NCI-H82 treated with DMSO at 0.1 percent for 48 hours (cell line): ENCODE results near the gene CST9L.

Source experiments
- DNase-seq: peaks from one replicate; lab custom pipeline; 2025; ENCODE audit not compliant: unreplicated experiment; lab: John Stamatoyannopoulos, UW

Gene CST9L

DNA sequence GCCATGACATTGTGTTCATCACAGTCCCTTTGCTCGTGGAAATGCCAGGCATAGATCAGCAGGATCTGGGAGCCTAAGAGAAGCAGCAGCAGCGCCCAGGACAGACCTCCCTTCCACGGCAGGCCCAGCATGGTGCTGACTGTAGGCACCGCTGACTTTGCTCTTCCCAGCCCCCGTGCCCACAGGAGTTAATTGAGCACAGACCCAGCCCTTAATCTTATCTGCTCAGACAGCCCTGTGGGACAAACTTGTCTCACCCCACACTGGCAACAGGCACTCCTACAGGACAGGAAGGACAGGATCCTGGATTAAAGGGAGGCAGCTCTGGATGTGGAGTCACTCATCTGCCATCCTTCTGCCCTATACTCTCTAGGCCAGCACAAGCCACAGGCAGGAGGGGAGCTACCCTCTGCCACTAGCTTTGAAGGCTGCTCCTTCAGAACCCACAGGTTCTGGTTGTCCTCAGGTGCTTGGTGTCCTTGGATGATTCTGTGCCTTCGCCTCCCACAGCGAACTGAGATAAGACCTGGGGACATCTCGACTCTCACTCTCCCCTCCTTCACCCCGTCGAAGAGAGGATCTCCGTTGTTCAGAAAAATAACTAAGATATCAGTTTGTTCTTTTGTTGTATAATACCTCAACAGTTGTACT lies at the start of gene CST9L:
Gene CST9L (minus strand): TSS at position 165 of the 651 bp plus-strand sequence. CDS start 34 bp downstream, at position 131.
- no peak for DNase-seq

DNA sequence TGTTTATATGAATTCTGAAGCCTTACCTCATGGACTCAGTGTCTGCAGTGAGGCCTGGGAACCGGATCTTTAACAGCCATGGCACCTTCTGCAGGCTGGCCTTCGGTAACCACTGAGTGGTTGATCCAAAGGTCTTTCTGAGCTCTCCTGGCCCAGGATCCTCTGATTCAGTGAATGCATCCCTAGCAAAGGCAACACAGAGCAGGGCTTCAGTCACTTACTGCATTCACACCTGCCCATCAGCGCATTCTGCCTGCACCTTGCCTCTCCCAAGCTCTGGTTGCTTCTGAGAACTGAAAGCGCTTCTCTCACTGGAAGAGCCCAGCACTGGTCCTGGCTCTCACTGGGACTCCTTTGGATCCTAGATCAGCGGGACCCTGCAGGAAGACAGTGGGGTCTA lies 45.9 kb upstream of the CST9L start:
- no peak for DNase-seq

DNA sequence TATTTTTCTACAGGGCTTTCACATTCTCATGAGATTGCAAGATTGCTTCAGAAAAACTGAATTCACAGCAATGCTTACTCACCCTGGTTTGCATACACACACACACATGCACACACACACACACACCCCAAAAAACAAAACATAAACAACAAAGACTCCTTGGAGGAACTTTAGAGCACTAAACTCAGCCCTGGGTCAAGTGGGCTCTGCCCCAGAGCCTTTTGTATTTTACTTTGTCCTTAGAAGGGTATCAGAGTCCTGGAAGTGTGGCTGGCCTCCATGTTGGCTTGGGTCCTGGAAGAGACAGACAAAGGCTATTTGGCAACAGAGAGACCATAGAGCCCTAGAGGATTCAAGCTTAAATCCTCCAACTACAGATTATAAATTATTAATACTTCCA lies 45.4 kb upstream of the CST9L start:
- DNase-seq: no peak

DNA sequence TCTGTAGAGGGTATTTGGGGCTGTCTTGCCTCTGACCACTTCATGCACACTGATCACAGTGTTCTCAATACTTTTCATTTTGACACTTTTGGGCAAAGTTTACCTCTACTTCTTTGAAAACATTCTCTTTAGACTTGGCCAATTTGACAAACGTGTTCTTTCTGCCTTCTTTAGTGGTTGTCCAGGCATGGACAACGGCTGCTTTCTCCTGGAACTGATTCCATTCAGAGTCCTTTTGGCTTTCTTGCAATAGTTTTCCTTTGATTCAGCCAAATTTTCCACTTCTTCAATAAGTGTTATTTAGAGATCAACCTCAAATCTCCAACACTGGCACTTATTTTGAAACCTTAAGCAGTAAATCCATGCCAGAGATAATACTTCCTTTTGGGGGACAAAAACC lies 44.1 kb upstream of the CST9L start:
- DNase-seq: no peak

GRCh38 chr20:23609486-23610109 lies 41.3 kb upstream of the CST9L start:
- DNase-seq: no peak

DNA sequence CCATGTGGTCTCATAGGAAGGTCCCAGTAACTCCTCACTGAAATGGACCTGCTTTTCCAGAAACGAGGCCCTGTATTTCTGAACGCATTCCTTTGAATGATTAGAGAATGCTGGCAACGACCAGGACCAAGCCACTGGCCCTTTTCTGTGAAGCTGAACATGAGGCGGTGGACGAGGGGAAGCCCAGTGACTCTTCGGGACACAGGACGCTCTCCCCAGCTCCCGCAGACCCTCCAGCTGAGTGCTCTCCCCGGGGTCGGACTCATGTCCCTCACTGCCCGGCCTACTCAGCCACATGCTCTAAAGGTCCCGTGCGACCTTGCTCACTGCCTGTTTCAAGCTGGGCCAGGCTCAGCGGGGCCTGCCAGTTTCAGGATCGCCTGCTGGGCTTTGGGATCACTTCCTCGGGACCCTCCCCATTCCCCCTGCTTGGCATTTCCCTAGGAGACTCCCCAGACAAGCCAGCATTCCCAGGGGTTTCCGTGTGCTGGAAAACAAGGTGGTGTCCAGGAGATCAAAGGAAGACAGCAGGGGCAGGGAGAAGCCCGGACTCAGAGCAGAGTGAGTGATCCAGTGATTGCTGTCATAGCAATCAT lies 40.1 kb upstream of the CST9L start:
- DNase-seq: no peak

DNA sequence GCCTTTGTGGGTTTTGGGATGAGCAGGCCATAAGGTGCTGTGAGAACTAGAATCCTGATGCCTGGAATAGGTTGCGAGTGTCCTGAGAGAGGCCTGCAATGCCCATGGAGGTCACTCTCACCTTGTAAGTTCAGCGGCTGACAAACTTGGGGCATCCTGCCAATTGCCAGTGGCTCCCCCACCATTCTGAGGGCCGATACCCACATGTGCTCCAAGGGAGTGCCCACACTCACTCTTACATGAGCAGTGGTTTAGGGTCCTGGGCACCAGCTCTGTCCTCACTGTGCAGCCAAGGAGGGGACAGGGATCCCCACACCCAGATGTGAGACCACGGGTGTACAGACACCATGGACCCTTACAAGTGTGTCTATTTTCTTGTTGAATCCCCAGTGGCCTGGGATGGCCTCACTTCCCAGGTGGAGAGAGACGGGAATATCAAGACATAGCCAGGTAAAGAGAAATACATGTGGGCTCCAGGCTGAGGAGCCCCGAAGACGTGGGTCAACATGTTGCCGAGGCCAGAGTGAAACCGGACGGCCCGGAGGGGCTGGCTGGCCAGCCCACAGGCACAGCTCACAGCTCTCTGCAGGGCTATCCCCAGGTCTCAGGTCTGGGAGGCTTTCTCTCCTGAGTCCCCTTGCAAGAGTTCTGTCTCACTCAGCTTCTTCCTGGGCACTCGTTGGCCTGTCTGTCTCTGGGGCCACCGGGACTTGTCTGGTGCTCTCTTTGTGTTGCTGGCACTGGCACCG lies 39.4 kb upstream of the CST9L start:
- DNase-seq: no peak

DNA sequence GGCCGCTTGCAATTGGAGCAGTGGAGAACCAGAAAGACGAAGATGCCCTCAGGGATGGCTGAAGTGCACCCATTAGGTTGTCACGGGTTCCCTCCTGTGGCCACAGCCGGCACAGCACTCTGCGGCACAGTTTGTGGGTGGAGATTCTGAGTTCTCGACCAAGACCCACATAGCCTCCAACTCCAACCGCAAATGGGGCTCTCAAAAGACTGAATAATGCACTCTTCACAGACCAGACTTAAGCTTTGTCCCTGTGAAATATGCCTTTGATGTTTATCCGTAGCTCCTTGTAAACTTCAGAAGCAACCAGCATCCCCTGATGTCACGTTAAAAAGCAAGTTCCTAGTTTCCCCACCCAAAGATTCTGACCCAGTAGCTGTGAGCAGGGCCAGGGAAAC lies 38.4 kb upstream of the CST9L start:
- peak; percentile 4 for DNase-seq

DNA sequence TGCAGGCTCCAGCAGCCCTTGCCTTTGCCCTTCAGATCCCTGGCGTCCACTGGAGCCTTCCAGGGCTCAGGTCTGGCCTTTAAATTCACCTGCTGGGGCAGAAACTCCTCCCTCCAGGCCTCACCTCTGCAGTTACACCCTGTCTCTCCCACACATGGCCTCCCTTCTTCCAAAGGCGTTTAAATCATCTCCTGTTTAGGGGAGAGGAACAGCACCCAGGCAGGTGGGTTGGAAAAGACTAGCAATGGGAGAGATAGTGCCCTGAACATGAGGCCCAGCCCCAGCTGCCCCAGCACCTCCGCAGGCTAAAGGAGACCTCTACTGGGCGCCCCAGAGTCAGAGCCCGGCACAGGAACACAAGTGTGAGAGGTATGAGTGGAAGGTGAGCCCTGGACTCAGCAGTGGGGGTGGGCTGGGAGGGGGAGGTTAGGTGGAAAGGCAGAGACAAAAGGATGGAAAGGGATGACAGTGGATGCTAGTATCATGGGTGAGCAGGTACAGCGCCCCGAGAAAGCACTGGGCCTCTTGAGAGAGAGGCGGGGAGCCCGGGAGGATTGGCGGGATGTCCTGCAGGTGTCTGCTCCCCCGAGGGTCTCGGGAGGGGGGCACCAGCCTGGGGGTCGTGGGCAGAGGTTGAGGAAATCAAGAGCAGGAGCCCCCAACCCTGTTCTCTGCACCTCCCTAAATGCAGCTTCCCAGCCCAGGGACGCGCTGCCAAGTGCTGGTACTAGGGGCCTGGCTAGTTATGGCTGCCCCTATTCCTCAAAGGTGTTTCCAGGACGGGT lies 37.8 kb upstream of the CST9L start, which contains the start of gene CST9:
Gene CST9 (minus strand): TSS at position 51 of the 785 bp plus-strand sequence. CDS start 53 bp downstream, outside the sequence.
- DNase-seq: no peak

DNA sequence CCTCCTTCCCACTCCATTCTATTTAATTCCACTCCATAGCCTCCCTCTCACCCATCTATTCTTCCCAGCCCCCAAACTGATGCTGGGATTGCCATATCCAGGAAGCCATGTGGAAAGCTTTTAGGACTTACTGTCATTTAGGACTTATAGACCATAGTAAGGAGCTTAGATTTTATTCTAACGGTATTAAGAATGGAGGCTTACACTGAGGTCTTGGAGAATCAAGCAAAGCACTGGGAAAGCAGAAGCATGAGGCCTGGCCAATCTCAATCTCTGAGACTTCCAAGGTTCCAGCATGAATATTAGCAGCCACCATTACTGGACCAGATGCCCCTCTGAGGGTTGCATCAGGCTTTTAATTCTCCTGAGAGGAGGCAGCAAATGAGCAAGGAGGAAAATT lies 36.0 kb upstream of the CST9L start:
- DNase-seq: peak; percentile 47

- no peak for DNase-seq
Observed at GRCh38 chr20:23603321-23603720, 35.0 kb upstream of the CST9L start.

DNA sequence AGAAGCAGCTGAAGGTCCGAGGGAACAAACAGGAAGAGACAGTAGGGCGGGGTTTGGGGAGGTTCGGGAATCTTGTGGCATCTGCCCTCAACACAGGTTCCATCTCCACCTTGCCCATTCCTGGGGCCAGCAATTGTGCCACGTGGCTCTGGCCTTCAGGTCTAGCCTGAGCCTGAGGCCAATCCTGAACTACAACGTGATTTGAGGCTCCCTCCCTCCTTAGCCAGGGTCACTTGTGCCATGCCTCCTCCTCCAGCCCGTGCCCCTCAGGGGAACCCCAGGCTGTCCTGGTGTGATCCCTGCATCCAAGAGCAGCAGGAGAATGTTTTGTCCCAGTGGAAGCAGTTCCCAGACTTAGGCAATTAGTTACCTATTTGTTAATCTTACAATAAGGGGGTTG lies 34.4 kb upstream of the CST9L start:
- DNase-seq: no peak

GRCh38 chr20:23602241-23602640 lies 34.0 kb upstream of the CST9L start:
- DNase-seq: no peak

DNA sequence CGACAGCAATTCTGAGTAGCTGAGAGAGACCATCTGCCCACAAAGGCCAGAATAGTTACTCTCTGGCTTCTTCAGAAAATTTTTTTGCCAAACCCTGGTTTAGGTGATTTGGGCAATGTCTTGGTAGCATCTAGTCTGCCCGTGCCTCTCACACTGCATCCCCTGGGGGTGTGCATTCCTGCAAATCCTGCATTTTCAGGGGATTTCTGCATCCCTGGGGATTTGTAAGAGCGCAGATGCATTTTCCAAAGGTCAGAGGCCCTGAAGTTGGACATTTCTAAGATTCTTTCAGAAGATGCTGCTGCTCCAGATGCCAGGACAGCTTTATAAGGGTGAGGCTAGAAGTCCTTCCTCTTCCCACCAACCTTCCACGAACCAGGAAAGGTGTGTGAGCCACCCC lies 33.4 kb upstream of the CST9L start:
- DNase-seq: no peak

DNA sequence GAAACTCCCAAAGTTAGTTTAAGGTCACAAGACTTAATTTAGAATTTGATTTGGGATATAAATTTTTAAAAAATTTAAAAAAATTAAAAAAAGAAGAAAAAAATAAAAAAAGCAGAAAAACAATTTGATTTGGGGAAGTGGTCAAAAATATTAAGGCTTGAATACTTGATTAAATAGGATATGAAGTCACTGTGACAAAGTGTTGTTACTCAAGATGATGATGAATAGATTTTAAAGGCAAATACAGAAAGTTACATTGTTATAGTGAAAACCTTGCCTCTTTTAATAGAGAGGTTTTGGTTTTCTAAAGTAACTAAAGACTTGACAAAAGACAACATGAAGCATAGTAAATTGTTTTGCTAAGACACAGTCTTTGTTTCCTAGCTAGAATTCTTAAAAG lies 30.2 kb upstream of the CST9L start:
- DNase-seq: no peak

DNA sequence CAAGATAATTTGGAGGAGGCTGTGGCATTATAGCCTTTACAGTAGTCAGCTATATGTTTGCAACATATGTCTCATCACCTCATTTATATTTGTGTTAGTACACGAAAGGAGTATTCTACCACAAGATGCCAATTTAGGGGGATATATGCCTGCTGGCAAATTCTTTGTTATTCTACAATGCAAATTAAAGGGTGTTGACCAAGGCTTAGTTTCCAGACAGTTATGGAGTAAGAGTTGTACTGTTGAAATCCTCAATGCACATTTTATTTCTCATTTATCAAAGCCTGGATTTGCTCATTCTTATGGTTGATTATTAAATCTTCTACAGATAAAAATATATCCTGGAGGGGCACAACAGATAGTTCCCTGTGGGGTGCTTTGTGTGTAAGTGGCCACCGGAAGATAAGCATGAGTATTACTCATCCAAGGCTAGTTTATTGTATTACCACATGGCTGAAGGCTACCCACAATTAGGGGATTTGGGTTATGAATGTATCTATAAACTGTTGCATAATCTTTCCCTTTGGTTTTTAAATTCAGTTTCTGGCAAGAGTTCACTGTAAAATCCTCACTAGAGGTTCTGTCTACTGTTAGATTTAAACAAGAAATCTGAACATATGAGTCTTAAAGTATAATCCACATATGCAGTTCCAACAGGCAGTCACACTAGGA lies 28.4 kb upstream of the CST9L start:
- DNase-seq: no peak

- DNase-seq: no peak
Observed at GRCh38 chr20:23595941-23596340, 27.7 kb upstream of the CST9L start.

DNA sequence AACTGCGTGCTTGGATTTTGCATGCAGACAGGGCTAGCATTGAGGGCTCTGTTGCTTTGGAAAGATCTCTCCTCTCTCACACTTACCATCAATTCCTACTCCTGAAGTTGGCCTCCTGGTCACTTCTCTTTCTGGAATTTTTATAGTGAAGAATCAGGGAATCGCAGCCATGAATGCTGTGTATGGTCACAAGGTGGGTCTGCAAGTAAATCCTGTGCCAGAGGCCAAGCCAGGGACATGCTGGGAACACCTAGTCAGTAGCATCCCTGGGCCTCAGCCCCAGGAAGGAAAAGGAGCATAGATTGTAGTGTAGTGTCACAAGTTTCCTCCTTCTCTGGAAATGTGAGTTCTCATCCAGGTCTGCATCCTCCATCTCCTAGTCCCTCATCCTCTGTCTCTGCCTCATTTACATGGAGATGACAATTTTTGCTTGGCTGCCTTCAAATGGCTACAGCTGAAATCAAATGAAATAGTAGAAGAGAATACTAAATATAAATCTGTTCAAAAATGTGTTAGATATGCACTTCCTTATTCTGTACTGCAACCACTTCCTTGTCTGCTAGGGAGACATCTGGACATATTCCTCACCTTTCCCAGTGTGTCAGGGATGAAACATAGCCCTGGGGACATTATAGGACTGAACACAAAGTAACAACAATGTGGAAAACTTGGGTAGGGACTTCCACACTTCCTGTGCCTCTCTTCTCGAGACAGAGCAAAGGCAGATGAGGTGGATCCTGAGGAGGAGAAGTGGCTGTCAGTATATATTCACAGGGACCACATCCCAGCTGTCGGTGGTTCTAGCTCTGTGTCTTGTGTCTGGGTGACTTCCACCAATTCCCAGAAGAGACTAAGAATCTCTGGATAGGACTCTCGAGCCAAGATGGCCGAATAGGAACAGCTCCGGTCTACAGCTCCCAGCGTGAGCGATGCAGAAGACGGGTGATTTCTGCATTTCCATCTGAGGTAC lies 20.4 kb upstream of the CST9L start:
- DNase-seq: no peak

- no peak for DNase-seq
Observed at GRCh38 chr20:23587631-23588030, 19.3 kb upstream of the CST9L start.
